Measurements from ENCODE around the gene GNG13.

Gene GNG13

GRCh38 chr16:813916-814412 lies 13.4 kb upstream of the GNG13 start:
- H3K9me3 ChIP-seq (ENCODE audit: control insufficient read depth, low read length): no peaks in the 10 kb centered on the region
- H3K4me3 ChIP-seq (ENCODE audit: insufficient read depth, low read depth, low read length): no peak overlapping the region
- no peaks in the 10 kb centered on the region for H3K36me3 ChIP-seq (ENCODE audit: control insufficient read depth, insufficient read depth, low read length)
- H3K27me3 ChIP-seq (ENCODE audit: control insufficient read depth, insufficient read depth, low read length, poor library complexity, severe bottlenecking): peaks cover 71% of the 10 kb centered on the region
- no peaks in the 10 kb centered on the region for H3K4me1 ChIP-seq (ENCODE audit: control insufficient read depth, insufficient read depth, low read length)
- H3K27ac ChIP-seq (ENCODE audit: insufficient read depth, low read depth, low read length, poor library complexity, severe bottlenecking): no peak overlapping the region
- 67 to 68% methylated on average over 22 of the region's 22 CpGs for WGBS, 2 experiments

- Histone ChIP-seq H3K27ac (ENCODE audit: insufficient read depth, low read depth, low read length, poor library complexity, severe bottlenecking) (no peak overlapping the region), H3K9me3 (ENCODE audit: control insufficient read depth, low read length) (no peaks in the 10 kb centered on the region), H3K27me3 (ENCODE audit: control insufficient read depth, insufficient read depth, low read length, poor library complexity, severe bottlenecking) (peaks cover 71% of the 10 kb centered on the region), H3K4me1 (ENCODE audit: control insufficient read depth, insufficient read depth, low read length) (no peaks in the 10 kb centered on the region), H3K4me3 (ENCODE audit: insufficient read depth, low read depth, low read length) (no peak overlapping the region), H3K36me3 (ENCODE audit: control insufficient read depth, insufficient read depth, low read length) (no peaks in the 10 kb centered on the region)
- WGBS, 2 experiments: 26% methylated on average over 67 of the region's 67 CpGs
These were observed 12.8 kb upstream of the GNG13 start for GRCh38 chr16:813204-813915.

- no peaks in the 10 kb centered on the region for H3K36me3 ChIP-seq (ENCODE audit: control insufficient read depth, insufficient read depth, low read length)
- peaks cover 55% of the 10 kb centered on the region for H3K27me3 ChIP-seq (ENCODE audit: control insufficient read depth, insufficient read depth, low read length, poor library complexity, severe bottlenecking)
- H3K4me1 ChIP-seq (ENCODE audit: control insufficient read depth, insufficient read depth, low read length): peaks cover 4% of the 10 kb centered on the region
- WGBS, 2 experiments: 52 to 59% methylated on average over 19 of the region's 19 CpGs
- H3K9me3 ChIP-seq (ENCODE audit: control insufficient read depth, low read length): no peaks in the 10 kb centered on the region
- H3K4me3 ChIP-seq (ENCODE audit: insufficient read depth, low read depth, low read length): peak overlapping the region; percentile 63
- H3K27ac ChIP-seq (ENCODE audit: insufficient read depth, low read depth, low read length, poor library complexity, severe bottlenecking): no peak overlapping the region
These were observed 7.5 kb upstream of the GNG13 start for GRCh38 chr16:808085-808386.

- no peaks in the 10 kb centered on the region for H3K36me3 ChIP-seq (ENCODE audit: control insufficient read depth, insufficient read depth, low read length)
- H3K9me3 ChIP-seq (ENCODE audit: control insufficient read depth, low read length): no peaks in the 10 kb centered on the region
- peaks cover 55% of the 10 kb centered on the region for H3K27me3 ChIP-seq (ENCODE audit: control insufficient read depth, insufficient read depth, low read length, poor library complexity, severe bottlenecking)
- H3K4me3 ChIP-seq (ENCODE audit: insufficient read depth, low read depth, low read length): peak overlapping the region; percentile 63
- H3K4me1 ChIP-seq (ENCODE audit: control insufficient read depth, insufficient read depth, low read length): peaks cover 4% of the 10 kb centered on the region
- H3K27ac ChIP-seq (ENCODE audit: insufficient read depth, low read depth, low read length, poor library complexity, severe bottlenecking): no peak overlapping the region
- 45 to 54% methylated on average over 80 of the region's 80 CpGs for WGBS, 2 experiments
These were observed 7.0 kb upstream of the GNG13 start for GRCh38 chr16:807347-808084.

- Histone ChIP-seq H3K27me3 (ENCODE audit: control insufficient read depth, insufficient read depth, low read length, poor library complexity, severe bottlenecking) (peaks cover 65% of the 10 kb centered on the region), H3K27ac (ENCODE audit: insufficient read depth, low read depth, low read length, poor library complexity, severe bottlenecking) (no peak overlapping the region), H3K4me1 (ENCODE audit: control insufficient read depth, insufficient read depth, low read length) (peaks cover 9% of the 10 kb centered on the region), H3K36me3 (ENCODE audit: control insufficient read depth, insufficient read depth, low read length) (no peaks in the 10 kb centered on the region), H3K4me3 (ENCODE audit: insufficient read depth, low read depth, low read length) (no peak overlapping the region), H3K9me3 (ENCODE audit: control insufficient read depth, low read length) (no peaks in the 10 kb centered on the region)
- 90 to 92% methylated on average over 17 of the region's 17 CpGs for WGBS, 2 experiments
These were observed 4.9 kb upstream of the GNG13 start for GRCh38 chr16:805474-805873.

- H3K9me3 ChIP-seq (ENCODE audit: control insufficient read depth, low read length): no peaks in the 10 kb centered on the region
- H3K4me1 ChIP-seq (ENCODE audit: control insufficient read depth, insufficient read depth, low read length): peaks cover 15% of the 10 kb centered on the region
- WGBS, 2 experiments: 79 to 80% methylated on average over 33 of the region's 33 CpGs
- no peak overlapping the region for H3K27ac ChIP-seq (ENCODE audit: insufficient read depth, low read depth, low read length, poor library complexity, severe bottlenecking)
- H3K27me3 ChIP-seq (ENCODE audit: control insufficient read depth, insufficient read depth, low read length, poor library complexity, severe bottlenecking): peaks cover 67% of the 10 kb centered on the region
- H3K4me3 ChIP-seq (ENCODE audit: insufficient read depth, low read depth, low read length): no peak overlapping the region
- no peaks in the 10 kb centered on the region for H3K36me3 ChIP-seq (ENCODE audit: control insufficient read depth, insufficient read depth, low read length)
These were observed 3.9 kb upstream of the GNG13 start for GRCh38 chr16:804193-805048.

GRCh38 chr16:803754-804080 lies 3.2 kb upstream of the GNG13 start:
- no peak overlapping the region for H3K27ac ChIP-seq (ENCODE audit: insufficient read depth, low read depth, low read length, poor library complexity, severe bottlenecking)

GRCh38 chr16:802914-803753 lies 2.6 kb upstream of the GNG13 start:
- Histone ChIP-seq H3K4me1 (ENCODE audit: control insufficient read depth, insufficient read depth, low read length) (peaks cover 15% of the 10 kb centered on the region), H3K27me3 (ENCODE audit: control insufficient read depth, insufficient read depth, low read length, poor library complexity, severe bottlenecking) (peaks cover 67% of the 10 kb centered on the region), H3K9me3 (ENCODE audit: control insufficient read depth, low read length) (no peaks in the 10 kb centered on the region), H3K4me3 (ENCODE audit: insufficient read depth, low read depth, low read length) (no peak overlapping the region), H3K36me3 (ENCODE audit: control insufficient read depth, insufficient read depth, low read length) (no peaks in the 10 kb centered on the region), H3K27ac (ENCODE audit: insufficient read depth, low read depth, low read length, poor library complexity, severe bottlenecking) (no peak overlapping the region)
- 85 to 86% methylated on average over 33 of the region's 33 CpGs for WGBS, 2 experiments

More at GRCh38 chr16:803754-804080, 3.2 kb upstream of the GNG13 start:
- 69 to 73% methylated on average over 7 to 8 of the region's 8 CpGs for WGBS, 2 experiments
- Histone ChIP-seq H3K36me3 (ENCODE audit: control insufficient read depth, insufficient read depth, low read length) (no peaks in the 10 kb centered on the region), H3K4me3 (ENCODE audit: insufficient read depth, low read depth, low read length) (no peak overlapping the region), H3K4me1 (ENCODE audit: control insufficient read depth, insufficient read depth, low read length) (peaks cover 15% of the 10 kb centered on the region), H3K9me3 (ENCODE audit: control insufficient read depth, low read length) (no peaks in the 10 kb centered on the region), H3K27me3 (ENCODE audit: control insufficient read depth, insufficient read depth, low read length, poor library complexity, severe bottlenecking) (peaks cover 67% of the 10 kb centered on the region)

- Histone ChIP-seq H3K36me3 (ENCODE audit: control insufficient read depth, insufficient read depth, low read length) (no peaks in the 10 kb centered on the region), H3K4me3 (ENCODE audit: insufficient read depth, low read depth, low read length) (no peak overlapping the region), H3K27ac (ENCODE audit: insufficient read depth, low read depth, low read length, poor library complexity, severe bottlenecking) (no peak overlapping the region), H3K9me3 (ENCODE audit: control insufficient read depth, low read length) (no peaks in the 10 kb centered on the region), H3K27me3 (ENCODE audit: control insufficient read depth, insufficient read depth, low read length, poor library complexity, severe bottlenecking) (peaks cover 67% of the 10 kb centered on the region), H3K4me1 (ENCODE audit: control insufficient read depth, insufficient read depth, low read length) (peaks cover 15% of the 10 kb centered on the region)
- WGBS, 2 experiments: 91% methylated on average over 7 of the region's 7 CpGs
These were observed 1.9 kb upstream of the GNG13 start for GRCh38 chr16:802461-802860.
